Measurements from ENCODE around the gene MEPCE. TPM values are rescaled to one million over a fixed set of nuclear protein-coding genes. Genes with fewer than 3 reads are reported as not detected.

MEPCE gene
- total and polyA plus RNA-seq, 9 of the 15 experiments (the other 6 are each of a cell fraction or from before 2014, with no cell fraction given): 10.9 to 76.3 (median 44.1) TPM

GRCh38 chr7:100407285-100408180 lies 22.1 kb upstream of the MEPCE start (continued):
- TF ChIP-seq CHD7 (IDR thresholded peaks at IDR 0.05; ENCODE audit: low read depth, low read length): no peak
- no peak for TF ChIP-seq KLF1 (tag; IDR thresholded peaks at IDR 0.05)
- no peak for TF ChIP-seq ZBTB26 (CRISPR knock-in tag; IDR thresholded peaks at IDR 0.05)
- no peak for TF ChIP-seq E2F4 (CRISPR knock-in tag; IDR thresholded peaks at IDR 0.05; ENCODE audit: low read depth)
- 0 out of 2 replicates have a peak, but pooled peaks have one; percentile 18 for TF ChIP-seq PKNOX1 (IDR thresholded peaks at IDR 0.05)
- no peak for TF ChIP-seq HNRNPK (IDR thresholded peaks at IDR 0.05; ENCODE audit: low read depth, low read length, poor library complexity, severe bottlenecking)
- 0 out of 2 replicates have a peak, but pooled peaks have one; percentile 29 for TF ChIP-seq DEAF1 (CRISPR knock-in tag; IDR thresholded peaks at IDR 0.05)
- no peak for TF ChIP-seq SLC30A9 (CRISPR knock-in tag; IDR thresholded peaks at IDR 0.05)
- TF ChIP-seq EP300 (IDR thresholded peaks at IDR 0.05; ENCODE audit: low read length): peak; percentile 35; the same call in 1 of the 2 replicates
